H1 (cell line): ENCODE measurements around the gene RASAL1. TPM values are rescaled to one million over a fixed set of nuclear protein-coding genes. Genes with fewer than 3 reads are reported as not detected.

ENCODE experiments used
- CHD2 ChIP-seq: IDR thresholded peaks from 2 replicates; pipeline ENCODE4 v1.6.1; 2012; ENCODE audit warnings: low read length, improper control_type of control experiment
- EZH2 ChIP-seq: fragments of 200-600 bp; sonication (generic); IDR thresholded peaks from 2 replicates; pipeline ENCODE4 v1.7.1; 2012; ENCODE audit warnings: low read depth, mild to moderate bottlenecking, moderate library complexity, low read length, inconsistent platforms; ENCODE audit not compliant: severe bottlenecking
- polyA plus RNA-seq, 7 experiments: library from polyadenylated mRNA; depleted of rRNA in 3 of 7; stranded (reverse) in 5 of 7; unstranded in 2 of 7; fragments of >200 nt in 5 of 7; fragments of 200-250 nt in 2 of 7; gene quantifications; 1 replicate in 5 of 7; 2 replicates in 1 of 7; 4 replicates in 1 of 7; pipeline versions ENCODE4 v1.2.1 to v1.2.3, GENCODE V29; 2011 to 2013; ENCODE audit warnings: missing spikeins in 2 of 7, mixed read lengths in 2 of 7
- total RNA-seq: library from RNA; stranded (reverse); fragmentation: NEBNext Ultra II Directional; extraction: Animal tissue kit (Norgen Biotek cat#: 25700); gene quantifications from 2 replicates; pipeline ENCODE4 v1.2.1, GENCODE V29; 2021

The RASAL1 gene
- total and polyA plus RNA-seq, 2 of the 8 experiments (the other 6 are each of a cell fraction or from before 2014, with no cell fraction given), result 3.7 to 5.0 TPM

DNA sequence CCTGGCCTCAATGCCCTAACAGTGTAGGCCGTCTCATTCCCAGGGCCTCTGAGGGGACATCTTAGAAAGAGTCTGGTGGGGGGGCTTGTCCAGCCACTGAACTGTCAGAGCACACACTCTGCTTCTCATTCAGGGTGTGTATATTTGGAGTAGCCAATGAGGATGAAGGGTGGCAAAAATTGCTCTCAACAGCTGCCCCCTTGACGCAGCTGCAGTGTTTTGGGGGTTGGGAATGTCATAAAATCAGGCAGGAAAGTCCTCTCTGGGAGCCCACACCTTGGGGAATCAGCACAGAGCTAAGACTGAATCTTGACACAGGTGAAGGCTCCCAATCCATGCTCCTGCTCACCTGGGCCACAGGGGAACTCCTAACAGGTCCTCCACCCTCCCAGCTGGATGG, 1.5 kb downstream of the RASAL1 start (continued):
- TF ChIP-seq EZH2, result no peak
- no peak for TF ChIP-seq CHD2
